Measurements from ENCODE around the gene ZNF385B.
"Not testable (repeated sequence)": the region's sequence is repeated elsewhere in the genome, so short reads cannot be mapped to it uniquely, and the experiment has no call there.

DNA sequence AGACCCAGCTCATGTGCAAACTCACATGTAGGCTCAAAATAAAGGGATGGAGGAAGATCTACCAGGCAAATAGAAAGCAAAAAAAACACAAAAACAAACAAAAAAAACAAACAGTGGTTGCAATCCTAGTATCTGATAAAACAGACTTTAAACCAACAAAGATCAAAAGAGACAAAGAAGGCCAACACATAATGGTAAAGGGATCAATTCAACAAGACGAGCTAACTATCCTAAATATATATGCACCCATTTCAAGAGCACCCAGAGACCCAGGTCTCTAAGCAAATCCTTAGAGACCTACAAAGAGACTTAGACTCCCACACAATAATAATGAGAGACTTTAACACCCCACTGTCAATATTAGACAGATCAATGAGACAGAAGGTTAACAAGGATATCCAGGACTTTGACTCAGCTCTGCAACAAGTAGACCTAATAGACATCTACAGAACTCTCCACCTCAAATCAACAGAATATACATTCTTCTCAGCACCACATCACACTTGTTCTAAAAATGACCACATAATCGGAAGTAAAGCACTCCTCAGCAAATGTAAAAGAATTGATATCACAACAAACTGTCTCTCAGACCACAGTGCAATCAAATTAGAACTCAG, 229.5 kb downstream of the ZNF385B start:
- not testable (repeated sequence) for TF ChIP-seq CTCF (optimal IDR thresholded peaks at IDR 0.05 in 1 of 3, IDR thresholded peaks at IDR 0.05 in 1 of 3, conservative IDR thresholded peaks at IDR 0.05 in 1 of 3; ENCODE audit: extremely low read depth in 1 of 3, insufficient read depth in 2 of 3, low read length in 3 of 3); EZH2 (IDR thresholded peaks at IDR 0.05; ENCODE audit: low read length)
